HCT116 (cell line): ENCODE data around the gene SLC5A10. TPM values are rescaled to one million over a fixed set of nuclear protein-coding genes. Genes with fewer than 3 reads are reported as not detected.

Source experiments
- ATAC-seq: fragments of 200-7000 bp; cut with Tn5 transposase; 2 replicates; pipeline ENCODE4 v1.9.1; 2020; ENCODE audit warnings: mild to moderate bottlenecking, moderate library complexity
- BruUV-seq: library from RNA; stranded (reverse); fragments of 400-500 nt; replicated peaks from 2 replicates; lab custom pipeline; 2021; lab: Mats Ljungman, UMichigan
- CTCF ChIA-PET: fragments of 300-600 bp; sonication (Branson Sonifier 250); formaldehyde crosslinking; loops from one replicate; lab custom pipeline; 2021; ENCODE audit warnings: antibody characterized with exemption; lab: Charles Lee
- POLR2A ChIA-PET: fragments of 300-600, 350-600 bp; sonication (Branson Sonifier 250); formaldehyde crosslinking; loops from one replicate; lab custom pipeline; 2021; ENCODE audit warnings: antibody characterized with exemption; lab: Charles Lee
- RAD21 ChIA-PET, 2 experiments: fragments of 300-600 bp; sonication (Branson Sonifier 250); formaldehyde crosslinking; loops; one replicate each; lab custom pipeline; 2023; ENCODE audit warnings: low total read pairs in 2 of 2; ENCODE audit not compliant: uncharacterized antibody in 2 of 2, unreplicated experiment in 2 of 2, low non-redundant PET in 1 of 2; lab: Charles Lee
- DNase-seq: peaks from one replicate; pipeline ENCODE4 v3.0.0-alpha.2; 2010; ENCODE audit warnings: low read depth, low spot score
- H2AFZ ChIP-seq: fragments of 200-600 bp; shearing (Covaris generic), sonication (generic); 2 replicates; pipeline ENCODE4 v1.6.1; 2017; ENCODE audit warnings: low read depth, mixed run types, mixed read lengths, antibody characterized with exemption, low read length; ENCODE audit not compliant: poor library complexity, severe bottlenecking
- H3K27ac ChIP-seq: 2 replicates; pipeline ENCODE4 v1.5.1; 2012; ENCODE audit warnings: low read depth, low read length
- H3K27me3 ChIP-seq: fragments of 200-600 bp; sonication (generic); 2 replicates; pipeline ENCODE4 v1.6.1; 2016; ENCODE audit warnings: mixed run types, low read length, mixed read lengths; ENCODE audit not compliant: insufficient read depth
- H3K36me3 ChIP-seq, 2 experiments: fragments of 200-500 bp in 1 of 2; fragments of 200-600 bp in 1 of 2; sonication (Bioruptor generic) in 1 of 2; sonication (generic) in 1 of 2; 2 replicates each; pipeline versions ENCODE4 v1.5.1 to v1.6.1; 2014 to 2016; ENCODE audit warnings: low read length in 2 of 2, inconsistent platforms in 1 of 2, mixed read lengths in 1 of 2, mixed run types in 1 of 2; ENCODE audit not compliant: insufficient read depth in 2 of 2, control insufficient read depth in 1 of 2
- H3K4me1 ChIP-seq, 2 experiments: fragments of 200-600 bp in 1 of 2; sonication (generic) in 1 of 2; 2 replicates each; pipeline versions ENCODE4 v1.5.1 to v1.6.1; 2012 to 2017; ENCODE audit warnings: low read length in 2 of 2, inconsistent platforms in 1 of 2, mild to moderate bottlenecking in 1 of 2, mixed read lengths in 1 of 2, mixed run types in 1 of 2, moderate library complexity in 1 of 2; ENCODE audit not compliant: insufficient read depth in 2 of 2, control insufficient read depth in 1 of 2
- H3K4me2 ChIP-seq: fragments of 200-600 bp; sonication (generic); 2 replicates; pipeline ENCODE4 v1.6.1; 2017; ENCODE audit warnings: mixed run types, low read length, mixed read lengths
- H3K4me3 ChIP-seq, 2 experiments: fragments of 200-600 bp in 1 of 2; sonication (generic) in 1 of 2; replicated peaks in 1 of 2; 2 replicates each; pipeline ENCODE4 v1.5.1; 2011 to 2016; ENCODE audit warnings: low read length in 2 of 2, control low read depth in 1 of 2, low read depth in 1 of 2, mild to moderate bottlenecking in 1 of 2, mixed read lengths in 1 of 2, mixed run types in 1 of 2
- H3K79me2 ChIP-seq: fragments of 200-600 bp; sonication (generic); 2 replicates; pipeline ENCODE4 v1.6.1; 2017; ENCODE audit warnings: mild to moderate bottlenecking, mixed run types, low read length, moderate library complexity, mixed read lengths; ENCODE audit not compliant: insufficient read depth
- H3K9ac ChIP-seq: fragments of 200-600 bp; sonication (generic); 2 replicates; pipeline ENCODE4 v1.6.1; 2016; ENCODE audit warnings: low read length, mixed read lengths
- H3K9me2 ChIP-seq: fragments of 200-600 bp; sonication (generic), shearing (Covaris generic); 2 replicates; pipeline ENCODE4 v1.6.1; 2017; ENCODE audit warnings: mixed run types, mild to moderate bottlenecking, moderate library complexity; ENCODE audit not compliant: insufficient read depth
- H3K9me3 ChIP-seq, 2 experiments: fragments of 200-500 bp in 1 of 2; fragments of 200-600 bp in 1 of 2; sonication (Bioruptor generic) in 1 of 2; sonication (generic) in 1 of 2; 2 replicates each; pipeline ENCODE4 v1.6.1; 2014 to 2017; ENCODE audit warnings: low read length in 2 of 2, mixed read lengths in 2 of 2, inconsistent platforms in 1 of 2, low read depth in 1 of 2, mild to moderate bottlenecking in 1 of 2, mixed run types in 1 of 2, moderate library complexity in 1 of 2; ENCODE audit not compliant: control insufficient read depth in 1 of 2, insufficient read depth in 1 of 2
- H4K20me1 ChIP-seq: fragments of 200-600 bp; sonication (generic), shearing (Covaris generic); 2 replicates; pipeline ENCODE4 v1.6.1; 2017; ENCODE audit warnings: mixed run types, mild to moderate bottlenecking, moderate library complexity; ENCODE audit not compliant: insufficient read depth
- CBX3 ChIP-seq: IDR thresholded peaks from 2 replicates; pipeline ENCODE4 v1.6.1; 2012; ENCODE audit warnings: low read depth
- ELF1 ChIP-seq: IDR thresholded peaks from 2 replicates; pipeline ENCODE4 v1.6.1; 2012; ENCODE audit warnings: low read depth, borderline replicate concordance
- EZH2 ChIP-seq: fragments of 200-600 bp; sonication (generic); IDR thresholded peaks from 2 replicates; pipeline ENCODE4 v1.6.1; 2017; ENCODE audit warnings: antibody characterized with exemption, mixed run types
- POLR2AphosphoS5 ChIP-seq: IDR thresholded peaks from 2 replicates; pipeline ENCODE4 v1.6.1; 2011; ENCODE audit warnings: mild to moderate bottlenecking, low read depth, low read length, moderate library complexity
- SIN3A ChIP-seq: IDR thresholded peaks from 2 replicates; pipeline ENCODE4 v1.6.1; 2012; ENCODE audit warnings: low read depth
- SP1 ChIP-seq: IDR thresholded peaks from 2 replicates; pipeline ENCODE4 v1.6.1; 2012; ENCODE audit warnings: low read depth
- SRF ChIP-seq: IDR thresholded peaks from 2 replicates; pipeline ENCODE4 v1.6.1; 2012; ENCODE audit warnings: low read depth
- ZNF274 ChIP-seq: fragments of 200-500 bp; sonication (Bioruptor generic); IDR thresholded peaks from 2 replicates; pipeline ENCODE4 v1.6.1; 2014; ENCODE audit warnings: mild to moderate bottlenecking, low read depth, low read length, inconsistent platforms
- intact Hi-C: fragments of 100-400 bp; cut with micrococcal nuclease; formaldehyde crosslinking; loops from 2 replicates; pipeline ENCODE4 v1.10.0; 2022
- total RNA-seq: library from RNA; stranded (reverse); gene quantifications from one replicate; pipeline ENCODE4 v1.2.1, GENCODE V29; 2021; ENCODE audit not compliant: unreplicated experiment
- TF ChIP-seq, protein P1 (sequence below), 3 experiments: fragments of 200-600 bp in 1 of 3; sonication (generic) in 1 of 3; IDR thresholded peaks in 2 of 3; conservative IDR thresholded peaks in 1 of 3; 2 replicates each; pipeline ENCODE4 v1.5.1; 2012 to 2017; ENCODE audit warnings: low read depth in 2 of 3, low read length in 2 of 3, antibody characterized with exemption in 1 of 3, borderline replicate concordance in 1 of 3, control low read depth in 1 of 3, mild to moderate bottlenecking in 1 of 3, mixed read lengths in 1 of 3, mixed run types in 1 of 3, moderate library complexity in 1 of 3; ENCODE audit not compliant: insufficient read depth in 1 of 3

The SLC5A10 gene
- total RNA-seq, 1 experiment from 2014 or later, result not detected

DNA sequence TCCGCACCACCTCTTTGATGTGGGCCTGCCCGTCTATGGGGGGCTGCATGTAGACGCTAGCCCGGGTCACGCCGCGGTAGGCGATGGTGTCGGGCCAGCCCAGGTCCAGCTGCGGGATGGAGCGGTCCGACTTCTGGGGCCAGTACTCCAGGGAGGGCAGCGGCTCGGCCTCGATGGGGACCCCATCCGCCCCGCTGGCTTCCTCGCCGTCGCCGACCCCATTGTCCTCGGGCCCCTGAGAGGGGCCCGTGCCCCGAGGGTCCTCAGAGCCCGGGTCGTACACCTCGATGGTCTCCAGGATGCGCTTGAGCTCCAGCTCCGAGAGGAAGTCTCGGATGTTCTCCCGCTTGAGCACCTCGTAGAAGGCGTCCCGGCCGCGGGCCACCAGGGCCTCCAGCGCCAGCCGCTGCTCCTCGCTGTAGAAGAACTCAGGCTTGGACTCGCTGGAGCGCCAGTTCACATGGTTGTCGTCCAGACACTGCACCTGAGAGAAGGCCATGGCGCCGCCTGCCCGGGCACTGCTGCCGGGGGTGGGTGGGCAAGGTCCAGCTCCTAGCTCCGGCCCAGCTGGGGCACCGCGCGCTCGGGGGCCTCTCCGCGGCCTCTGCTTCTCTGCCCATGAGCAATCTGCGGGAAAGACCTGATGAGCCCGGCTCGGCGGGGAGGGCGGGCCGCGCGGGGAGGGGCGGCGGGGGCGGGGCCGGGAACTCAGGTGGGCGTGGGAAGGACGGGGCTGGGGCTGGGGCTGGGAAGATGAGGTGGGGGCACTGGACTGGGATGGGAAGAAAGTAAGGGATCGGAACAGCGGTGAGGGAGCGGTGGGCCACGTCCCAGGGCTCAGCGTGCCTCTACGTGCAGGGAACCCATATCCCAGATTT lies 51.8 kb downstream of the SLC5A10 start:
- peaks cover 13 to 32% of the 10 kb centered on the region in 2 experiments; a peak in 3 of 4 replicates for H3K4me1 ChIP-seq

More for the DNA sequence above, 51.8 kb downstream of the SLC5A10 start:
- peak overlapping the region; percentile 85 for H3K9ac ChIP-seq
- H3K79me2 ChIP-seq, result peaks cover 53% of the 10 kb centered on the region
- H4K20me1 ChIP-seq, result no peaks in the 10 kb centered on the region; the same call in 1 of the 2 replicates
- DNase-seq (no peak), ATAC-seq (peak; percentile 69)
- peak overlapping the region; percentile 83 to 84 for H3K4me3 ChIP-seq
- H2AFZ ChIP-seq, result no peak overlapping the region
- TF ChIP-seq CBX3, result no peak
- TF ChIP-seq EZH2, result no peak
- no peak for TF ChIP-seq SIN3A
- no peak for TF ChIP-seq SRF
- no peak for TF ChIP-seq ELF1
- TF ChIP-seq, protein P1, sequence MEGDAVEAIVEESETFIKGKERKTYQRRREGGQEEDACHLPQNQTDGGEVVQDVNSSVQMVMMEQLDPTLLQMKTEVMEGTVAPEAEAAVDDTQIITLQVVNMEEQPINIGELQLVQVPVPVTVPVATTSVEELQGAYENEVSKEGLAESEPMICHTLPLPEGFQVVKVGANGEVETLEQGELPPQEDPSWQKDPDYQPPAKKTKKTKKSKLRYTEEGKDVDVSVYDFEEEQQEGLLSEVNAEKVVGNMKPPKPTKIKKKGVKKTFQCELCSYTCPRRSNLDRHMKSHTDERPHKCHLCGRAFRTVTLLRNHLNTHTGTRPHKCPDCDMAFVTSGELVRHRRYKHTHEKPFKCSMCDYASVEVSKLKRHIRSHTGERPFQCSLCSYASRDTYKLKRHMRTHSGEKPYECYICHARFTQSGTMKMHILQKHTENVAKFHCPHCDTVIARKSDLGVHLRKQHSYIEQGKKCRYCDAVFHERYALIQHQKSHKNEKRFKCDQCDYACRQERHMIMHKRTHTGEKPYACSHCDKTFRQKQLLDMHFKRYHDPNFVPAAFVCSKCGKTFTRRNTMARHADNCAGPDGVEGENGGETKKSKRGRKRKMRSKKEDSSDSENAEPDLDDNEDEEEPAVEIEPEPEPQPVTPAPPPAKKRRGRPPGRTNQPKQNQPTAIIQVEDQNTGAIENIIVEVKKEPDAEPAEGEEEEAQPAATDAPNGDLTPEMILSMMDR (IDR thresholded peaks at IDR 0.05 in 2 of 3, conservative IDR thresholded peaks at IDR 0.05 in 1 of 3; ENCODE audit: borderline replicate concordance in 1 of 3, insufficient read depth in 1 of 3, low read depth in 2 of 3, low read length in 2 of 3), result no peak
- no peak for TF ChIP-seq ZNF274
- no peak for TF ChIP-seq POLR2AphosphoS5
- TF ChIP-seq SP1, result no peak
- H3K27ac ChIP-seq, result peak overlapping the region; percentile 78
- CTCF ChIA-PET, result no interaction called here
- no peaks in the 10 kb centered on the region for H3K9me2 ChIP-seq
- intact Hi-C loops, result no loop called here
- no peaks in the 10 kb centered on the region for H3K27me3 ChIP-seq
- H3K36me3 ChIP-seq, result peaks cover 9 to 42% of the 10 kb centered on the region in 2 experiments; a peak in 3 of 4 replicates
- H3K4me2 ChIP-seq, result peak overlapping the region; percentile 100
- no TSS peak for BruUV-seq
- H3K9me3 ChIP-seq, result no peaks in the 10 kb centered on the region
- POLR2A ChIA-PET, result no interaction called here
- RAD21 ChIA-PET, result no interaction called here
